ENCODE results near the gene RANBP3.
"Not testable (repeated sequence)": the region's sequence is repeated elsewhere in the genome, so short reads cannot be mapped to it uniquely, and the experiment has no call there.

RANBP3 gene

GRCh38 chr19:5967994-5968430 lies 9.9 kb downstream of the RANBP3 start:
- Histone ChIP-seq H3K27ac (ENCODE audit: low read depth, low read length) (peak overlapping the region; percentile 77), H3K9ac (ENCODE audit: low read length in 5 of 5) (peak overlapping the region in 3 of 5 donors; percentile 20 to 51 (median 40)), H3K27me3 (ENCODE audit: control insufficient read depth in 5 of 5, insufficient read depth in 4 of 5, low read length in 5 of 5) (no peaks in the 10 kb centered on the region), H3K36me3 (ENCODE audit: control insufficient read depth in 5 of 5, insufficient read depth in 5 of 5, low read length in 5 of 5) (peaks cover 0 to 11% (median 2%) of the 10 kb centered on the region in 5 donors), H3K4me3 (ENCODE audit: low read depth in 1 of 5, low read length in 5 of 5) (peak overlapping the region in 3 of 5 donors; percentile 6 to 38 (median 13)), H3K9me3 (ENCODE audit: control insufficient read depth in 5 of 5, low read length in 5 of 5) (no peaks in the 10 kb centered on the region), H3K4me1 (ENCODE audit: control insufficient read depth in 5 of 5, insufficient read depth in 5 of 5, low read length in 5 of 5) (peaks cover 0 to 47% (median 38%) of the 10 kb centered on the region in 5 donors)

- H3K27ac ChIP-seq (ENCODE audit: low read depth, low read length) = peak overlapping the region; percentile 77
Observed at GRCh38 chr19:5967571-5967970, 10.4 kb downstream of the RANBP3 start.

GRCh38 chr19:5966941-5967340 lies 11.0 kb downstream of the RANBP3 start:
- Histone ChIP-seq H3K9me3 (ENCODE audit: control insufficient read depth in 5 of 5, low read length in 5 of 5) (no peaks in the 10 kb centered on the region), H3K27ac (ENCODE audit: low read depth, low read length) (peak overlapping the region; percentile 77), H3K9ac (ENCODE audit: low read length in 5 of 5) (no peak overlapping the region), H3K36me3 (ENCODE audit: control insufficient read depth in 5 of 5, insufficient read depth in 5 of 5, low read length in 5 of 5) (peaks cover 0 to 8% (median 2%) of the 10 kb centered on the region in 5 donors), H3K27me3 (ENCODE audit: control insufficient read depth in 5 of 5, insufficient read depth in 4 of 5, low read length in 5 of 5) (no peaks in the 10 kb centered on the region), H3K4me1 (ENCODE audit: control insufficient read depth in 5 of 5, insufficient read depth in 5 of 5, low read length in 5 of 5) (peaks cover 7 to 58% (median 49%) of the 10 kb centered on the region in 5 donors), H3K4me3 (ENCODE audit: low read depth in 1 of 5, low read length in 5 of 5) (no peak overlapping the region)

More at GRCh38 chr19:5967571-5967970, 10.4 kb downstream of the RANBP3 start:
- H3K9me3 ChIP-seq (ENCODE audit: control insufficient read depth in 5 of 5, low read length in 5 of 5) = no peaks in the 10 kb centered on the region
- H3K4me1 ChIP-seq (ENCODE audit: control insufficient read depth in 5 of 5, insufficient read depth in 5 of 5, low read length in 5 of 5) = peaks cover 1 to 52% (median 42%) of the 10 kb centered on the region in 5 donors
- H3K4me3 ChIP-seq (ENCODE audit: low read depth in 1 of 5, low read length in 5 of 5) = no peak overlapping the region
- H3K9ac ChIP-seq (ENCODE audit: low read length in 5 of 5) = peak overlapping the region in 1 of 5 donors; percentile 40
- no peaks in the 10 kb centered on the region for H3K27me3 ChIP-seq (ENCODE audit: control insufficient read depth in 5 of 5, insufficient read depth in 4 of 5, low read length in 5 of 5)
- peaks cover 0 to 11% (median 2%) of the 10 kb centered on the region in 5 donors for H3K36me3 ChIP-seq (ENCODE audit: control insufficient read depth in 5 of 5, insufficient read depth in 5 of 5, low read length in 5 of 5)

GRCh38 chr19:5966215-5966614 lies 11.7 kb downstream of the RANBP3 start:
- Histone ChIP-seq H3K27ac (ENCODE audit: low read depth, low read length) (peak overlapping the region; percentile 77), H3K9ac (ENCODE audit: low read length in 5 of 5) (no peak overlapping the region), H3K27me3 (ENCODE audit: control insufficient read depth in 5 of 5, insufficient read depth in 4 of 5, low read length in 5 of 5) (no peaks in the 10 kb centered on the region), H3K36me3 (ENCODE audit: control insufficient read depth in 5 of 5, insufficient read depth in 5 of 5, low read length in 5 of 5) (peaks cover 0 to 8% (median 0%) of the 10 kb centered on the region in 5 donors), H3K4me1 (ENCODE audit: control insufficient read depth in 5 of 5, insufficient read depth in 5 of 5, low read length in 5 of 5) (peaks cover 10 to 64% (median 54%) of the 10 kb centered on the region in 5 donors), H3K4me3 (ENCODE audit: low read depth in 1 of 5, low read length in 5 of 5) (no peak overlapping the region), H3K9me3 (ENCODE audit: control insufficient read depth in 5 of 5, low read length in 5 of 5) (no peaks in the 10 kb centered on the region)

GRCh38 chr19:5964816-5965565 lies 12.9 kb downstream of the RANBP3 start:
- peaks cover 0 to 8% (median 0%) of the 10 kb centered on the region in 5 donors for H3K36me3 ChIP-seq (ENCODE audit: control insufficient read depth in 5 of 5, insufficient read depth in 5 of 5, low read length in 5 of 5)
- H3K4me1 ChIP-seq (ENCODE audit: control insufficient read depth in 5 of 5, insufficient read depth in 5 of 5, low read length in 5 of 5) = peaks cover 11 to 75% (median 63%) of the 10 kb centered on the region in 5 donors
- no peaks in the 10 kb centered on the region for H3K9me3 ChIP-seq (ENCODE audit: control insufficient read depth in 5 of 5, low read length in 5 of 5)
- H3K27ac ChIP-seq (ENCODE audit: low read depth, low read length) = no peak overlapping the region
- H3K4me3 ChIP-seq (ENCODE audit: low read depth in 1 of 5, low read length in 5 of 5) = no peak overlapping the region
- H3K27me3 ChIP-seq (ENCODE audit: control insufficient read depth in 5 of 5, insufficient read depth in 4 of 5, low read length in 5 of 5) = no peaks in the 10 kb centered on the region
- no peak overlapping the region for H3K9ac ChIP-seq (ENCODE audit: low read length in 5 of 5)

GRCh38 chr19:5963855-5964254 lies 14.1 kb downstream of the RANBP3 start:
- Histone ChIP-seq H3K9me3 (ENCODE audit: control insufficient read depth in 5 of 5, low read length in 5 of 5) (no peaks in the 10 kb centered on the region), H3K4me3 (ENCODE audit: low read depth in 1 of 5, low read length in 5 of 5) (no peak overlapping the region), H3K4me1 (ENCODE audit: control insufficient read depth in 5 of 5, insufficient read depth in 5 of 5, low read length in 5 of 5) (peaks cover 13 to 73% (median 59%) of the 10 kb centered on the region in 5 donors), H3K27ac (ENCODE audit: low read depth, low read length) (no peak overlapping the region), H3K27me3 (ENCODE audit: control insufficient read depth in 5 of 5, insufficient read depth in 4 of 5, low read length in 5 of 5) (no peaks in the 10 kb centered on the region), H3K36me3 (ENCODE audit: control insufficient read depth in 5 of 5, insufficient read depth in 5 of 5, low read length in 5 of 5) (peaks cover 0 to 8% (median 0%) of the 10 kb centered on the region in 5 donors), H3K9ac (ENCODE audit: low read length in 5 of 5) (peak overlapping the region in 2 of 5 donors; percentile 10 to 12)

GRCh38 chr19:5963259-5963658 lies 14.7 kb downstream of the RANBP3 start:
- Histone ChIP-seq H3K27ac (ENCODE audit: low read depth, low read length) (peak overlapping the region; percentile 45), H3K36me3 (ENCODE audit: control insufficient read depth in 5 of 5, insufficient read depth in 5 of 5, low read length in 5 of 5) (peaks cover 0 to 12% (median 0%) of the 10 kb centered on the region in 5 donors), H3K9ac (ENCODE audit: low read length in 5 of 5) (peak overlapping the region in 1 of 5 donors; percentile 38), H3K4me1 (ENCODE audit: control insufficient read depth in 5 of 5, insufficient read depth in 5 of 5, low read length in 5 of 5) (peaks cover 13 to 67% (median 54%) of the 10 kb centered on the region in 5 donors)
- H3K27me3 ChIP-seq (ENCODE audit: control insufficient read depth in 5 of 5, insufficient read depth in 4 of 5, low read length in 5 of 5); H3K4me3 ChIP-seq (ENCODE audit: low read depth in 1 of 5, low read length in 5 of 5); H3K9me3 ChIP-seq (ENCODE audit: control insufficient read depth in 5 of 5, low read length in 5 of 5): not testable (repeated sequence)

- Histone ChIP-seq H3K27me3 (ENCODE audit: control insufficient read depth in 5 of 5, insufficient read depth in 4 of 5, low read length in 5 of 5) (no peaks in the 10 kb centered on the region), H3K36me3 (ENCODE audit: control insufficient read depth in 5 of 5, insufficient read depth in 5 of 5, low read length in 5 of 5) (peaks cover 0 to 12% (median 0%) of the 10 kb centered on the region in 5 donors), H3K4me3 (ENCODE audit: low read depth in 1 of 5, low read length in 5 of 5) (peak overlapping the region; percentile 17 to 51 (median 42)), H3K27ac (ENCODE audit: low read depth, low read length) (peak overlapping the region; percentile 45), H3K9me3 (ENCODE audit: control insufficient read depth in 5 of 5, low read length in 5 of 5) (no peaks in the 10 kb centered on the region), H3K4me1 (ENCODE audit: control insufficient read depth in 5 of 5, insufficient read depth in 5 of 5, low read length in 5 of 5) (peaks cover 13 to 57% (median 45%) of the 10 kb centered on the region in 5 donors), H3K9ac (ENCODE audit: low read length in 5 of 5) (peak overlapping the region in 4 of 5 donors; percentile 12 to 64 (median 38))
Observed at GRCh38 chr19:5961969-5962945, 15.7 kb downstream of the RANBP3 start.

- peaks cover 0 to 14% (median 0%) of the 10 kb centered on the region in 5 donors for H3K36me3 ChIP-seq (ENCODE audit: control insufficient read depth in 5 of 5, insufficient read depth in 5 of 5, low read length in 5 of 5)
- peak overlapping the region; percentile 6 to 51 (median 42) for H3K4me3 ChIP-seq (ENCODE audit: low read depth in 1 of 5, low read length in 5 of 5)
- H3K9me3 ChIP-seq (ENCODE audit: control insufficient read depth in 5 of 5, low read length in 5 of 5); H3K27ac ChIP-seq (ENCODE audit: low read depth, low read length); H3K27me3 ChIP-seq (ENCODE audit: control insufficient read depth in 5 of 5, insufficient read depth in 4 of 5, low read length in 5 of 5): not testable (repeated sequence)
- peaks cover 13 to 55% (median 45%) of the 10 kb centered on the region in 5 donors for H3K4me1 ChIP-seq (ENCODE audit: control insufficient read depth in 5 of 5, insufficient read depth in 5 of 5, low read length in 5 of 5)
- peak overlapping the region in 2 of 5 donors; percentile 29 to 64 for H3K9ac ChIP-seq (ENCODE audit: low read length in 5 of 5)
Observed at GRCh38 chr19:5961641-5961968, 16.3 kb downstream of the RANBP3 start.

Data from subcutaneous abdominal adipose tissue (tissue), 5 donors.